GM20000 (cell line): ENCODE results near the gene ELF1.

Source experiments
- DNase-seq: peaks from one replicate; pipeline ENCODE4 v3.0.0; 2012; ENCODE audit warnings: low spot score
- CTCF ChIP-seq: IDR thresholded peaks from 2 replicates; pipeline ENCODE4 v1.5.1; 2012; ENCODE audit warnings: mild to moderate bottlenecking, control low read depth; ENCODE audit errors: extremely low read depth, missing control alignments

ELF1 gene

DNA sequence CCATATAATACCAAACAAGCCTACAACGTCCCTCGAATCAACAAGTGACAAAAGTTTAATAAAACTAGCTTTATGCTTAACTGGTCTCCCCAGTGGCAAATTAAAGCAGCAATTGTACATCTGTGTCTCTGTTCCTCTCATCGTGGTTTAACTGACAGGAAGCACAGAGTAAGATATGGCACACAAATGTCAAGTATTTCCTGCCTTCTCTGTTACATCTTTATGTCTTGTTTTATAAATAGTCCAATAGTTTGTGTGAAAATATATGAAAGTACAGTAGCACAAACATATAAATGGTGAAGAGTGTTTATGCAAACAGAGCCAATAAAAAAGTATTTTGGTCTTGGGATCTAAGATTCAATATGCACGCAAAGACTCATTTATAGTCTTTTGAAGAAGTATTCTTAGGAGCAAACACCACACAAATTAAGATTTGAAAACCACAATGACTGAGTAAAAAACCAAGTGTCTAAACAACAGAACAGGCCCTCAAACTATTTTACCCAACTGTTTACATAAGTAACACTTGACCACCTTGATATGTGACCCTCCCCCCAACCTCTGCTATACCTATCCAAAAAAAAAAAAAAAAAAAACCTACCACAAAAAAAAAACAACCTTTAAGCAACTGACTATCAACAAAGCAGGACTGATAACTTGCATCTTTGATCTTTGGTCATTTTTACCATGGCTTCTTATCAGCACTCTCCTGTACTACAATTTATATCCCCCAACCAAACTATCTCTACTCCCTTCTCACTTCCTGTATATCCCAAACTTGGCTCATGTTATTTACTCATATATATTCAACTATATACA is 14.0 kb downstream of the ELF1 start:
- TF ChIP-seq CTCF = no peak
- DNase-seq = peak; percentile 25

GRCh38 chr13:41002606-41003005 is 16.5 kb downstream of the ELF1 start:
- TF ChIP-seq CTCF = no peak
- DNase-seq = no peak

DNA sequence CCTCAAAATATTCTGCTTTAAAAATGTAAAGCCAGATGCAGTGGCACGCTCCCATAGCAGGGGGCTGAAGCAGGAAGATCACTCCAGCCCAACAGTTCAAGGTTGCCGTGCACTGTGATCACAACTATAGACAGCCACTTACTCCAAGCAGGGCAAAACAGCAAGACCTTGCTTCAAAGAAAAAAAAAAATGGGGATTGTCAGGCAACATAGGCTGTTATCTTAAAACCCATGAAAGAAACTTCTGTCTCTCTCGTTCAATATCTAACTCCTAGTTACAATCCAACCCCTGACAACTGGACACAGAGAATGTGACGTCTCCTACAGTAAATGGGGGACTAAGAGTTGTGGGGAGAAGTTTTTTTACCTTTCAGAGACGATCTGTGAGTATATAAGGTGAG is 17.4 kb downstream of the ELF1 start:
- no peak for DNase-seq
- TF ChIP-seq CTCF = no peak

- DNase-seq = no peak
- no peak for TF ChIP-seq CTCF
These were observed 19.7 kb downstream of the ELF1 start for GRCh38 chr13:40999416-40999815.

- DNase-seq = no peak
- no peak for TF ChIP-seq CTCF
These were observed 22.6 kb downstream of the ELF1 start for GRCh38 chr13:40996426-40997092.

DNA sequence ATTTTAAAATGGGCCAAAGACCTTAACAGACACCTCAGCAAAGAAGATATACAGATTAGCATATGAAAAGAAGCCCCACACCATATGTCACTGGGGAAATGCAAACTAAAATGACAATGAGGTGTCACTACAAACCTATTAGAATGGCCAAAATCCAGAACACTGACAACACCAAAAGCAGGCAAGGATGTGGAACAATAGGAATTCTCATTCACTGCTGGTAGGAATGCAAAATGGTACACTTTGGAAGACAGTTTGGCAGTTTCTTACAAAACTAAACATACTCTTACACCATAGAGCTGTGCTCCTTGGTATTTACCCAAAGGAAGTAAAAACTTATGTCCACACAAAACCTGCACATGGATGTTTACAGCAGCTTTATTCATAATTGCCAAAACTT is 23.1 kb downstream of the ELF1 start:
- no peak for TF ChIP-seq CTCF
- DNase-seq = no peak

DNA sequence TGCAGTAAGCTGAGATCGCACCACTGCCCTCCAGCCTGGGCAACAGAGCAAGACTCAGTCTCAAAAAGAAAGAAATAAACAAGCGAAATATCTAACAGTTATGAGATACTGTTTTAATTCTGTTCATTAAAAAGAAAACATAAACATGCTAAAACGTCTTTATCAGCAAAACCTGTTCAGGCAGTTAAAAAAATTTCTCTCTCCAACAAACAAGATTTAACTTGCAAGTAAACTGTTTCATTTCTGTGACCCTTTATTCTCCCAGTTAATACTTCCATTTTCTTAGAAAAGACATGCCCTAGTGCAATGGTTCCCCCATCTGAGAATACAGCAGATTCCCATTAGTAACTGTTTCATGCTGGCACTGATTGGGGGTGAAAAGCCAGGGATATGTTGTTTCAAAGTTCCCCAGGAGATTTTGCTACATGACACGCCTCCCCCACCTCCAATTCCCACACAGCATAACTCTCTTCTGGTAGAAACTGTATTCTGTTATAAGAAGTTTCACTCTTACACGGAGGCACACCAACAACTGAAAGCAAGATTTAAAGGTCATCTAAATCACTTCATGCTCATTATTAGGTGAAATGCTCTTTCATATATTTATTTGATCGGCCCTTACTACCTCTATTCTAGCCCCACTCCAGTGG is 24.4 kb downstream of the ELF1 start:
- TF ChIP-seq CTCF = no peak
- DNase-seq = peak; percentile 27
